Measurements from ENCODE around the gene CLEC2D. TPM values are rescaled to one million over a fixed set of nuclear protein-coding genes. Genes with fewer than 3 reads are reported as not detected.

The CLEC2D gene
- total and polyA plus RNA-seq, 10 of the 15 experiments (the other 5 are each of a cell fraction or from before 2014, with no cell fraction given), result 4.6 to 29.8 (median 16.0) TPM

DNA sequence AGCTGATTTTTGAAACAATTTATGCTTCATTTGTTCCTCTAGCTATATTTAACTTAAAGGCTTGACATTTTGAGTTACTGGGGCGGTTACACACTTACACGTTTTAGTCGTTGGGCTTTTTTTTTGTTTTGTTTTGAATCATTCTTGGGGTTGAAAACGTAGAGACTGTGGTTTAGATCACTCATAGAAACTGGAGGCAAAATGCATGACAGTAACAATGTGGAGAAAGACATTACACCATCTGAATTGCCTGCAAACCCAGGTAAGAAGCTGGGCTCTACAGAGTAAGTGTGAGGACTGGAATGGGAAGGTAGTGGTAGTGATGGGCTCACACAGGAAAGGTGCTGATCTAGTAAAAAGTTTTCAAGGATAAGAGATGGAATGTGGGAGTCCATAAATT, at the start of gene CLEC2D (continued):
- TF ChIP-seq RAD21 (IDR thresholded peaks at IDR 0.05; ENCODE audit: insufficient read depth, low read depth, low read length) (peak; percentile 18; the same call in 1 of the 2 replicates), RFX5 (IDR thresholded peaks at IDR 0.05; ENCODE audit: low read depth, low read length) (no peak), MYB (IDR thresholded peaks at IDR 0.05; ENCODE audit: borderline replicate concordance, low read depth, low read length) (peak; percentile 91), SIN3A (IDR thresholded peaks at IDR 0.05; ENCODE audit: low read depth, low read length) (0 out of 2 replicates have a peak, but pooled peaks have one; percentile 44), POLR2A (IDR thresholded peaks at IDR 0.05; ENCODE audit: low read depth, low read length) (peak; percentile 82), EZH2 (IDR thresholded peaks at IDR 0.05; ENCODE audit: borderline replicate concordance, control insufficient read depth, low read depth, low read length) (no peak), STAT3 (IDR thresholded peaks at IDR 0.05; ENCODE audit: low read depth, low read length) (peak; percentile 89; the same call in 1 of the 2 replicates), CBFB (IDR thresholded peaks at IDR 0.05; ENCODE audit: low read depth) (peak; percentile 97), POLR2AphosphoS2 (IDR thresholded peaks at IDR 0.05; ENCODE audit: low read depth, low read length) (peak; percentile 76; the same call in 1 of the 2 replicates), FOXK2 (IDR thresholded peaks at IDR 0.05) (no peak), BMI1 (IDR thresholded peaks at IDR 0.05; ENCODE audit: borderline replicate concordance) (peak; percentile 82; the same call in 1 of the 2 replicates), CREM (IDR thresholded peaks at IDR 0.05; ENCODE audit: low read depth) (peak; percentile 96)
- TF ChIP-seq, protein P1, sequence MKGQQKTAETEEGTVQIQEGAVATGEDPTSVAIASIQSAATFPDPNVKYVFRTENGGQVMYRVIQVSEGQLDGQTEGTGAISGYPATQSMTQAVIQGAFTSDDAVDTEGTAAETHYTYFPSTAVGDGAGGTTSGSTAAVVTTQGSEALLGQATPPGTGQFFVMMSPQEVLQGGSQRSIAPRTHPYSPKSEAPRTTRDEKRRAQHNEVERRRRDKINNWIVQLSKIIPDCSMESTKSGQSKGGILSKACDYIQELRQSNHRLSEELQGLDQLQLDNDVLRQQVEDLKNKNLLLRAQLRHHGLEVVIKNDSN (IDR thresholded peaks at IDR 0.05; ENCODE audit: borderline replicate concordance, extremely low read length, insufficient read depth, low read depth, low read length), result no peak
- TF ChIP-seq, protein P2, sequence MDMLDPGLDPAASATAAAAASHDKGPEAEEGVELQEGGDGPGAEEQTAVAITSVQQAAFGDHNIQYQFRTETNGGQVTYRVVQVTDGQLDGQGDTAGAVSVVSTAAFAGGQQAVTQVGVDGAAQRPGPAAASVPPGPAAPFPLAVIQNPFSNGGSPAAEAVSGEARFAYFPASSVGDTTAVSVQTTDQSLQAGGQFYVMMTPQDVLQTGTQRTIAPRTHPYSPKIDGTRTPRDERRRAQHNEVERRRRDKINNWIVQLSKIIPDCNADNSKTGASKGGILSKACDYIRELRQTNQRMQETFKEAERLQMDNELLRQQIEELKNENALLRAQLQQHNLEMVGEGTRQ (IDR thresholded peaks at IDR 0.05; ENCODE audit: borderline replicate concordance, low read depth, low read length), result no peak
- TF ChIP-seq, protein P3, sequence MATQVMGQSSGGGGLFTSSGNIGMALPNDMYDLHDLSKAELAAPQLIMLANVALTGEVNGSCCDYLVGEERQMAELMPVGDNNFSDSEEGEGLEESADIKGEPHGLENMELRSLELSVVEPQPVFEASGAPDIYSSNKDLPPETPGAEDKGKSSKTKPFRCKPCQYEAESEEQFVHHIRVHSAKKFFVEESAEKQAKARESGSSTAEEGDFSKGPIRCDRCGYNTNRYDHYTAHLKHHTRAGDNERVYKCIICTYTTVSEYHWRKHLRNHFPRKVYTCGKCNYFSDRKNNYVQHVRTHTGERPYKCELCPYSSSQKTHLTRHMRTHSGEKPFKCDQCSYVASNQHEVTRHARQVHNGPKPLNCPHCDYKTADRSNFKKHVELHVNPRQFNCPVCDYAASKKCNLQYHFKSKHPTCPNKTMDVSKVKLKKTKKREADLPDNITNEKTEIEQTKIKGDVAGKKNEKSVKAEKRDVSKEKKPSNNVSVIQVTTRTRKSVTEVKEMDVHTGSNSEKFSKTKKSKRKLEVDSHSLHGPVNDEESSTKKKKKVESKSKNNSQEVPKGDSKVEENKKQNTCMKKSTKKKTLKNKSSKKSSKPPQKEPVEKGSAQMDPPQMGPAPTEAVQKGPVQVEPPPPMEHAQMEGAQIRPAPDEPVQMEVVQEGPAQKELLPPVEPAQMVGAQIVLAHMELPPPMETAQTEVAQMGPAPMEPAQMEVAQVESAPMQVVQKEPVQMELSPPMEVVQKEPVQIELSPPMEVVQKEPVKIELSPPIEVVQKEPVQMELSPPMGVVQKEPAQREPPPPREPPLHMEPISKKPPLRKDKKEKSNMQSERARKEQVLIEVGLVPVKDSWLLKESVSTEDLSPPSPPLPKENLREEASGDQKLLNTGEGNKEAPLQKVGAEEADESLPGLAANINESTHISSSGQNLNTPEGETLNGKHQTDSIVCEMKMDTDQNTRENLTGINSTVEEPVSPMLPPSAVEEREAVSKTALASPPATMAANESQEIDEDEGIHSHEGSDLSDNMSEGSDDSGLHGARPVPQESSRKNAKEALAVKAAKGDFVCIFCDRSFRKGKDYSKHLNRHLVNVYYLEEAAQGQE (IDR thresholded peaks at IDR 0.05; ENCODE audit: low read depth, low read length), result no peak
- TF ChIP-seq, protein P4, sequence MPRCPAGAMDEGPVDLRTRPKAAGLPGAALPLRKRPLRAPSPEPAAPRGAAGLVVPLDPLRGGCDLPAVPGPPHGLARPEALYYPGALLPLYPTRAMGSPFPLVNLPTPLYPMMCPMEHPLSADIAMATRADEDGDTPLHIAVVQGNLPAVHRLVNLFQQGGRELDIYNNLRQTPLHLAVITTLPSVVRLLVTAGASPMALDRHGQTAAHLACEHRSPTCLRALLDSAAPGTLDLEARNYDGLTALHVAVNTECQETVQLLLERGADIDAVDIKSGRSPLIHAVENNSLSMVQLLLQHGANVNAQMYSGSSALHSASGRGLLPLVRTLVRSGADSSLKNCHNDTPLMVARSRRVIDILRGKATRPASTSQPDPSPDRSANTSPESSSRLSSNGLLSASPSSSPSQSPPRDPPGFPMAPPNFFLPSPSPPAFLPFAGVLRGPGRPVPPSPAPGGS (IDR thresholded peaks at IDR 0.05; ENCODE audit: borderline replicate concordance, insufficient read depth, low read depth, low read length, poor library complexity, severe bottlenecking), result peak; percentile 71
- TF ChIP-seq, protein P5, sequence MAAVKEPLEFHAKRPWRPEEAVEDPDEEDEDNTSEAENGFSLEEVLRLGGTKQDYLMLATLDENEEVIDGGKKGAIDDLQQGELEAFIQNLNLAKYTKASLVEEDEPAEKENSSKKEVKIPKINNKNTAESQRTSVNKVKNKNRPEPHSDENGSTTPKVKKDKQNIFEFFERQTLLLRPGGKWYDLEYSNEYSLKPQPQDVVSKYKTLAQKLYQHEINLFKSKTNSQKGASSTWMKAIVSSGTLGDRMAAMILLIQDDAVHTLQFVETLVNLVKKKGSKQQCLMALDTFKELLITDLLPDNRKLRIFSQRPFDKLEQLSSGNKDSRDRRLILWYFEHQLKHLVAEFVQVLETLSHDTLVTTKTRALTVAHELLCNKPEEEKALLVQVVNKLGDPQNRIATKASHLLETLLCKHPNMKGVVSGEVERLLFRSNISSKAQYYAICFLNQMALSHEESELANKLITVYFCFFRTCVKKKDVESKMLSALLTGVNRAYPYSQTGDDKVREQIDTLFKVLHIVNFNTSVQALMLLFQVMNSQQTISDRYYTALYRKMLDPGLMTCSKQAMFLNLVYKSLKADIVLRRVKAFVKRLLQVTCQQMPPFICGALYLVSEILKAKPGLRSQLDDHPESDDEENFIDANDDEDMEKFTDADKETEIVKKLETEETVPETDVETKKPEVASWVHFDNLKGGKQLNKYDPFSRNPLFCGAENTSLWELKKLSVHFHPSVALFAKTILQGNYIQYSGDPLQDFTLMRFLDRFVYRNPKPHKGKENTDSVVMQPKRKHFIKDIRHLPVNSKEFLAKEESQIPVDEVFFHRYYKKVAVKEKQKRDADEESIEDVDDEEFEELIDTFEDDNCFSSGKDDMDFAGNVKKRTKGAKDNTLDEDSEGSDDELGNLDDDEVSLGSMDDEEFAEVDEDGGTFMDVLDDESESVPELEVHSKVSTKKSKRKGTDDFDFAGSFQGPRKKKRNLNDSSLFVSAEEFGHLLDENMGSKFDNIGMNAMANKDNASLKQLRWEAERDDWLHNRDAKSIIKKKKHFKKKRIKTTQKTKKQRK (IDR thresholded peaks at IDR 0.05; ENCODE audit: low read depth, low read length), result no peak
- TF ChIP-seq, protein P6, sequence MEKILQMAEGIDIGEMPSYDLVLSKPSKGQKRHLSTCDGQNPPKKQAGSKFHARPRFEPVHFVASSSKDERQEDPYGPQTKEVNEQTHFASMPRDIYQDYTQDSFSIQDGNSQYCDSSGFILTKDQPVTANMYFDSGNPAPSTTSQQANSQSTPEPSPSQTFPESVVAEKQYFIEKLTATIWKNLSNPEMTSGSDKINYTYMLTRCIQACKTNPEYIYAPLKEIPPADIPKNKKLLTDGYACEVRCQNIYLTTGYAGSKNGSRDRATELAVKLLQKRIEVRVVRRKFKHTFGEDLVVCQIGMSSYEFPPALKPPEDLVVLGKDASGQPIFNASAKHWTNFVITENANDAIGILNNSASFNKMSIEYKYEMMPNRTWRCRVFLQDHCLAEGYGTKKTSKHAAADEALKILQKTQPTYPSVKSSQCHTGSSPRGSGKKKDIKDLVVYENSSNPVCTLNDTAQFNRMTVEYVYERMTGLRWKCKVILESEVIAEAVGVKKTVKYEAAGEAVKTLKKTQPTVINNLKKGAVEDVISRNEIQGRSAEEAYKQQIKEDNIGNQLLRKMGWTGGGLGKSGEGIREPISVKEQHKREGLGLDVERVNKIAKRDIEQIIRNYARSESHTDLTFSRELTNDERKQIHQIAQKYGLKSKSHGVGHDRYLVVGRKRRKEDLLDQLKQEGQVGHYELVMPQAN (conservative IDR thresholded peaks at IDR 0.05), result no peak

Data from GM12878 (cell line).